ENCODE measurements around the gene UBE3B.
A peak's percentile ranks its signal among the peaks of the same experiment; 100 is the strongest.

The UBE3B gene

DNA sequence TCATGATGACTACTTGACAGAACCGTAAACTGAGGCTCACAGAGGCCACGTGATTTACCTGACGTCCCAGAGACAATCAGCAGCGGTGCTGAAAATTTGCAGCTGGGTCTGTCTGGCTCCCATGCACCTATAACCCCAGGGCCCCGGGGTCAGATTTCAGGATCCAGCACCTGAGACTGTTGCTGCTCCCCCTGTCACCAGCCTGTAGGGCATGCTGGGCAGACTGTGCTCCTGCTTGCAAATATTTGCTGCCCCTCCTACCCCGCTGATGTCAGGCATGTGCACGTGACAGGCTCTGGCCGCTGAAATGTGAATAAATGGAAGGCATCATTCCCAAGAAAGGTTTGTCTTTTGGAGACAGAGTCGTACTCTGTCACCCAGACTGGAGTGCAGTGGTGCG is 89.9 kb downstream of the UBE3B start:
- TF ChIP-seq, protein P1, sequence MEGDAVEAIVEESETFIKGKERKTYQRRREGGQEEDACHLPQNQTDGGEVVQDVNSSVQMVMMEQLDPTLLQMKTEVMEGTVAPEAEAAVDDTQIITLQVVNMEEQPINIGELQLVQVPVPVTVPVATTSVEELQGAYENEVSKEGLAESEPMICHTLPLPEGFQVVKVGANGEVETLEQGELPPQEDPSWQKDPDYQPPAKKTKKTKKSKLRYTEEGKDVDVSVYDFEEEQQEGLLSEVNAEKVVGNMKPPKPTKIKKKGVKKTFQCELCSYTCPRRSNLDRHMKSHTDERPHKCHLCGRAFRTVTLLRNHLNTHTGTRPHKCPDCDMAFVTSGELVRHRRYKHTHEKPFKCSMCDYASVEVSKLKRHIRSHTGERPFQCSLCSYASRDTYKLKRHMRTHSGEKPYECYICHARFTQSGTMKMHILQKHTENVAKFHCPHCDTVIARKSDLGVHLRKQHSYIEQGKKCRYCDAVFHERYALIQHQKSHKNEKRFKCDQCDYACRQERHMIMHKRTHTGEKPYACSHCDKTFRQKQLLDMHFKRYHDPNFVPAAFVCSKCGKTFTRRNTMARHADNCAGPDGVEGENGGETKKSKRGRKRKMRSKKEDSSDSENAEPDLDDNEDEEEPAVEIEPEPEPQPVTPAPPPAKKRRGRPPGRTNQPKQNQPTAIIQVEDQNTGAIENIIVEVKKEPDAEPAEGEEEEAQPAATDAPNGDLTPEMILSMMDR (IDR thresholded peaks at IDR 0.05; ENCODE audit: borderline replicate concordance, insufficient read depth, low read depth, low read length) = no peak
- no peak overlapping the region for H3K4me3 ChIP-seq (ENCODE audit: low read depth, low read length)

DNA sequence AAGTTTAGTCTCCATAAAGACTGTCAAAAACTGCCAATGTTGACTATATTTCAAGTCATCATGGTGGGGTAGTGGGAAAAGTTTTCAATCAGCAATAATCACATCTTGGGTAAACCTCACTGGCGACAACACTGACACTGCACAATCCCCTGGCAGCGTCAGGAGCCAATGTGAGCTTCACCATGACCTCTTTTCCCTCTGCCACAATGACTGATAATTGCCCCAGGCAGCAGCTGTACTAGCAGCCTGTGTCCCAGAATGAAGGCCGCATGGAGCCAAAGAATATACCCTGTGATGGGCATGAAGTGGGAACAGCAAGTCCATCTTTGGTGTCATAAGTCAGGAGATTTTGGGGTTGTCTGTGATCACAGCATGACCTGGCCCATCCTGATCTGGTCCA is 90.5 kb downstream of the UBE3B start:
- TF ChIP-seq, protein P1 (IDR thresholded peaks at IDR 0.05; ENCODE audit: borderline replicate concordance, insufficient read depth, low read depth, low read length) = no peak
- no peak overlapping the region for H3K4me3 ChIP-seq (ENCODE audit: low read depth, low read length)

DNA sequence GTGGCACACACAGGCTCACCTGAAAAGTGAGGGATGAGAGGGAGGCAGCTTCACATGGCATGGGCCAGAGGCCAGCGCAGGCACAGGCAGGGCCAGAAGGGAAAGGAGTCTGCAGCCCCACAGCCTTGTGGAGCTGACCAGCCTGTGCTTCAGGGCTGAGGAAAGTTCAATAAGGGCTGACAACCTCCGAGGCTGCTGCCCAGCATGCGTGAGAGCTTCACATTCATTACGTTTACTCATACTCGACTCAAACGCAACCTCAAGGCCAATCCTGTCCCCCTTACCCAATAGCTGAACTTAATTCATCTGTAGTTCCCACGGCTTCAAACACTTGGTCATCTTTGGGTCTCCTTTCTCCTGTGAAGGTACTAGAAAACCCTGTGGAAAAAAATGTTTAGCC is 91.1 kb downstream of the UBE3B start:
- TF ChIP-seq, protein P1 (IDR thresholded peaks at IDR 0.05; ENCODE audit: borderline replicate concordance, insufficient read depth, low read depth, low read length) = no peak
- no peak overlapping the region for H3K4me3 ChIP-seq (ENCODE audit: low read depth, low read length)

DNA sequence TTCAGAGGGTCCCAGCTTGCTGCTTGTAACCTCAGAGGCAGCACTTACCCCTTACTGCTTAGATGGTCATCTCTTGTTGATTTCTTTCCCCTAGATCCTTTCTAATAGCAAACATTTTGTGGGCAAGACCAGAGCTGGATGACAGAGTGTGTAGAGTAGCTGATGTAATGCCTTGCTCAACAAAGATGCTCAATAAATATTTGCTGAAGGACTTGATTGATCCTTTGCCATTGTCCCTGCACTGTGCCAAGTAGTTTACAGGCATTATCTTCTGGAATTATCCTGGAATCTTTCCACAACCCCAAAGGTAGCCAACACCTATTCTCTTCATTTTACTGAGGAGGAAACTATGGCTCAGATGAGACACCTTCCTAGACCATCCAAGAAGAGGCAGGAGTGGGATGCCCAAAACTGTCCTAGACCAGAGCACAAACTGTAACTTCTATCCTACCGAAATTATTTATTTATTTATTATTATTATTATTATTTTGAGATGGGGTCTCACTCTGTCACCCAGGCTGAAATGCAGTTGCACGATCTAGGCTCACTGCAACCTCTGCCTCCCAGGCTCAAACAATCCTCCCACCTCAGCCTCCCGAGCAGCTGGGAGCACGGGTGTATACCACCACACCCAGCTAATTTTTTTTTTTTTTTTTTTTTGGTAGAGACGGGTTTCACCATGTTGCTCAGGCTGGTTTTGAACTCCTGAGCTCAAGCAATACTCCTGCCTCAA is 94.5 kb downstream of the UBE3B start:
- TF ChIP-seq, protein P1 (IDR thresholded peaks at IDR 0.05; ENCODE audit: borderline replicate concordance, insufficient read depth, low read depth, low read length) = no peak
- H3K4me3 ChIP-seq (ENCODE audit: low read depth, low read length) = no peak overlapping the region

DNA sequence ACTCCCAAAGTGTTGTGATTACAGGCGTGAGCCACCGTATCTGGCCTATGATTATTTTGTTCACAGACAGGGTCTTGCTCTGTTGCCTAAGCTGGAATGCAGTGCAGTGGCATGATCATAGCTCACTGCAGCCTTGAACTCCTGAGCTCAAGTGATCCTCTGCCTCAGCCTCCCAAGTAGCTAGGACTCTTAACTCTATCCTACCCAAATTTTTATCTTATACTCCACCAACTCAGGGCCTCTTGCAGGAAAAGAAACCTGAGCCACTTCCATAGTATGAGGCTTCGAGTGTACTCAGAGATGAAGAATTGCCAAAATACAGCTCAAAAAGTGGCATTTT is 95.0 kb downstream of the UBE3B start:
- TF ChIP-seq, protein P1 (IDR thresholded peaks at IDR 0.05; ENCODE audit: borderline replicate concordance, insufficient read depth, low read depth, low read length) = no peak
- peak overlapping the region; percentile 67 for H3K4me3 ChIP-seq (ENCODE audit: low read depth, low read length)

DNA sequence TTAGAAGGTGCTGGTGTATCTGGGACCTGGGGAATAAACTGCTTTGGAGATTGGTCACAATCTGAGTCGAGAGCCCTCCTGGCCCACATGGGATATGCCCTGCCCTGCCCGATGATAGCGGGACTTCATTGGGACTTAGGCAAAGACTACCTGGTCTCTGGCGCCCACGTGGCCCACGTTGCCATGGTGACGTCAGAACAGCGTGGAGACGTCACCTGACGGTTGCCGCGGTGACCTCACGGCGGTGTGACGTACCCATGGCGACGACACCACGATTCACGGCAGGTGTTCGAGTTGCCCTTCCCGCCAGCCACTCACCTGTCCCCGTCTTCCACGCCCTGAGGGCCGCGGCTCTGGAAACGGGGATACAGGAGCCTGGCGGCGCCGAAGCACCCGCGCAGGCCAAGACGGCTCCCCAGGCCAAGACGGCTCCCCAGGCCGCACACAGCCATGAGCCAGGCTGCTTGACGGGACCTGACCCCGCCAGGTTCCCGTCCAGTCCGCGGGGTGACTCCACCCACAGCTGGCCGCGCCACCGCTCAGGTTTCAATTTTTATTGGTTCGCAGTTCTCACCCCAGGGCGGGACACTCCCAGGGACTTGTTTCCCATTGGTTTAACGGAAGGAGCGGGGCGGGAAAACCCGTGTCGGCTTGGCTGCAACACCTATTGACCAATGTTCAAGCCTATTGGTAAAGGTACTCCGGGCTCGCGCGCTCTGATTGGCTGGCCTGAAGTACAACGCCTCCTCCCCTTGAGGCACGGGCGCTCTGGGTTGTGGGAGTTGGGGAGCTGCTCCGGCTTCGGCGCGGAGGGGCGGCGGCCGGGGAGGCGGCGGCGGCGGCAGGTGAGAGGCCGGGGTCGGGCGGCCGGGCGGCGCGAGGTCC is 95.8 kb downstream of the UBE3B start, which contains the start of the genes MMAB and MVK:
Gene MMAB (minus strand): TSS at position 476 of the 885 bp plus-strand sequence. CDS start 24 bp downstream, at position 452.
Gene MVK (plus strand): TSS at position 766 of the 885 bp plus-strand sequence. CDS start 1,029 bp downstream, outside the sequence.
- peak within 1 kb of the TSS; percentile 74 for H3K4me3 ChIP-seq (ENCODE audit: low read depth, low read length)
- TF ChIP-seq, protein P1 (IDR thresholded peaks at IDR 0.05; ENCODE audit: borderline replicate concordance, insufficient read depth, low read depth, low read length) = no peak

All from GM12875 (cell line).